Endothelial cell of umbilical vein (primary cell): ENCODE data around the gene ZNF3. TPM values are rescaled to one million over a fixed set of nuclear protein-coding genes. Genes with fewer than 3 reads are reported as not detected.

Experiments
- BruUV-seq: library from RNA; stranded (reverse); fragments of 400-500 nt; replicated peaks from 2 replicates; lab custom pipeline; 2021; lab: Mats Ljungman, UMichigan
- CTCF ChIA-PET: fragments of 300-600, 350-600 bp; sonication (Branson Sonifier 250); formaldehyde crosslinking; loops from one replicate; lab custom pipeline; 2021; ENCODE audit warnings: antibody characterized with exemption, inconsistent platforms; lab: Charles Lee
- POLR2A ChIA-PET: fragments of 300-600, 350-600 bp; sonication (Branson Sonifier 250); formaldehyde crosslinking; loops from one replicate; lab custom pipeline; 2021; ENCODE audit warnings: antibody characterized with exemption, inconsistent platforms; lab: Charles Lee
- DNase-seq: peaks from one replicate; pipeline ENCODE4 v3.0.0-alpha.2; 2011; ENCODE audit warnings: low read depth, low spot score
- FAIRE-seq: peaks from 2 replicates; lab custom pipeline; 2011; peaks lifted over from hg19 to GRCh38; lab: Jason Lieb, UNC
- H2AFZ ChIP-seq: 2 replicates; pipeline ENCODE4 v1.6.0; 2012; ENCODE audit warnings: low read depth, low read length, control low read depth, inconsistent platforms
- H3K27ac ChIP-seq: 2 replicates; pipeline ENCODE4 v1.5.1; 2011; ENCODE audit warnings: low read depth, mild to moderate bottlenecking, control low read depth, low read length, moderate library complexity; ENCODE audit not compliant: insufficient read depth
- H3K27me3 ChIP-seq, 2 experiments: 2 replicates each; pipeline versions ENCODE4 v1.6.0 to v1.6.1; 2011; ENCODE audit warnings: low read length in 2 of 2, mixed read lengths in 1 of 2; ENCODE audit not compliant: control insufficient read depth in 2 of 2, insufficient read depth in 2 of 2
- H3K36me3 ChIP-seq, 2 experiments: 2 replicates in 1 of 2; 3 replicates in 1 of 2; pipeline ENCODE4 v1.5.1; 2011; ENCODE audit warnings: low read length in 2 of 2, mild to moderate bottlenecking in 1 of 2, moderate library complexity in 1 of 2; ENCODE audit not compliant: control insufficient read depth in 2 of 2, insufficient read depth in 2 of 2; ENCODE audit errors: extremely low read depth in 1 of 2
- H3K4me1 ChIP-seq: 3 replicates; pipeline ENCODE4 v1.5.1; 2011; ENCODE audit warnings: mild to moderate bottlenecking, low read length; ENCODE audit not compliant: control insufficient read depth, insufficient read depth; ENCODE audit errors: extremely low read depth
- H3K4me2 ChIP-seq: 2 replicates; pipeline ENCODE4 v1.6.1; 2011; ENCODE audit warnings: low read length, control low read depth, mixed read lengths; ENCODE audit not compliant: insufficient read depth
- H3K4me3 ChIP-seq, 3 experiments: fragments of 200-600 bp in 1 of 3; sonication (generic), shearing (Covaris generic) in 1 of 3; replicated peaks in 1 of 3; 2 replicates each; pipeline ENCODE4 v1.5.1; 2011 to 2016; ENCODE audit warnings: control low read depth in 3 of 3, low read length in 3 of 3, mild to moderate bottlenecking in 2 of 3, inconsistent platforms in 1 of 3, low read depth in 1 of 3, moderate library complexity in 1 of 3; ENCODE audit not compliant: insufficient read depth in 1 of 3
- H3K79me2 ChIP-seq: 2 replicates; pipeline ENCODE4 v1.6.0; 2012; ENCODE audit warnings: low read length, inconsistent platforms; ENCODE audit not compliant: control insufficient read depth, insufficient read depth
- H3K9ac ChIP-seq: replicated peaks from 2 replicates; pipeline ENCODE3; 2011; ENCODE audit warnings: low read length, control low read depth; ENCODE audit not compliant: insufficient read depth; ENCODE audit errors: extremely low read depth
- H3K9me1 ChIP-seq: replicated peaks from 3 replicates; pipeline ENCODE4 v1.6.0; 2011; ENCODE audit warnings: mild to moderate bottlenecking, low read length; ENCODE audit not compliant: control insufficient read depth, insufficient read depth; ENCODE audit errors: extremely low read depth
- H3K9me3 ChIP-seq: replicated peaks from 2 replicates; pipeline ENCODE4 v1.5.1; 2012; ENCODE audit warnings: low read length, inconsistent platforms; ENCODE audit not compliant: control insufficient read depth, insufficient read depth
- H4K20me1 ChIP-seq: replicated peaks from 2 replicates; pipeline ENCODE3; 2011; ENCODE audit warnings: mild to moderate bottlenecking, low read length; ENCODE audit not compliant: control insufficient read depth, insufficient read depth; ENCODE audit errors: extremely low read depth
- EZH2 ChIP-seq: IDR thresholded peaks from 2 replicates; pipeline ENCODE4 v1.6.1; 2012; ENCODE audit warnings: borderline replicate concordance, low read depth, mild to moderate bottlenecking, moderate library complexity, low read length, inconsistent platforms; ENCODE audit not compliant: severe bottlenecking
- FOS ChIP-seq: IDR thresholded peaks from 2 replicates; pipeline ENCODE4 v1.6.1; 2011; ENCODE audit warnings: mild to moderate bottlenecking, low read length, moderate library complexity, borderline replicate concordance; ENCODE audit not compliant: insufficient read depth
- GATA2 ChIP-seq: IDR thresholded peaks from 2 replicates; pipeline ENCODE4 v1.7.0; 2011; ENCODE audit warnings: low read depth, mild to moderate bottlenecking, moderate library complexity, mixed read lengths, low read length; ENCODE audit not compliant: insufficient read length, insufficient read depth
- JUN ChIP-seq: IDR thresholded peaks from 2 replicates; pipeline ENCODE4 v1.6.1; 2011; ENCODE audit warnings: borderline replicate concordance, low read depth; ENCODE audit not compliant: insufficient read length, insufficient read depth
- MYC ChIP-seq: IDR thresholded peaks from one replicate; pipeline ENCODE4 v1.6.1; 2011; ENCODE audit warnings: mild to moderate bottlenecking, low read depth, low read length
- POLR2A ChIP-seq: IDR thresholded peaks from 2 replicates; pipeline ENCODE4 v1.6.1; 2012; ENCODE audit warnings: low read depth, mild to moderate bottlenecking, control low read depth, low read length
- POLR2AphosphoS5 ChIP-seq: IDR thresholded peaks from 2 replicates; pipeline ENCODE4 v1.6.1; 2012; ENCODE audit warnings: low read depth, mild to moderate bottlenecking, control low read depth, low read length, moderate library complexity; ENCODE audit not compliant: insufficient read depth
- dilution Hi-C: fragments of 300-500 bp; cut with MboI; formaldehyde crosslinking; loops from one replicate; pipeline ENCODE4 v1.15.0; 2019; ENCODE audit warnings: low sequenced_read_pairs; ENCODE audit not compliant: extremely low pct_ligation_motif_present
- intact Hi-C: fragments of 100-400 bp; cut with micrococcal nuclease; formaldehyde crosslinking; loops from one replicate; pipeline ENCODE4 v1.10.0; 2022
- polyA plus RNA-seq, 4 experiments: library from polyadenylated mRNA; depleted of rRNA in 3 of 4; stranded (reverse) in 3 of 4; unstranded in 1 of 4; fragments of >200 nt; gene quantifications; 2 replicates each; pipeline versions ENCODE4 v1.2.1 to v1.2.3, GENCODE V29; 2011 to 2012; ENCODE audit warnings: missing spikeins in 1 of 4
- total RNA-seq: library from RNA; stranded (reverse); gene quantifications from 2 replicates; pipeline ENCODE4 v1.2.3, GENCODE V29; 2021
- TF ChIP-seq, protein P1 (sequence below), 2 donors: IDR thresholded peaks; 1 replicate in 1 of 2; 2 replicates in 1 of 2; pipeline ENCODE4 v1.5.1; 2011; ENCODE audit warnings: low read length in 2 of 2, mild to moderate bottlenecking in 2 of 2, moderate library complexity in 2 of 2, control low read depth in 1 of 2, inconsistent platforms in 1 of 2, low read depth in 1 of 2; ENCODE audit not compliant: insufficient read depth in 1 of 2; ENCODE audit errors: extremely low read depth in 1 of 2
- TF ChIP-seq, protein P2 (sequence below): IDR thresholded peaks from 2 replicates; pipeline ENCODE4 v1.6.1; 2011; ENCODE audit not compliant: insufficient read depth, insufficient read length

Gene ZNF3
- total and polyA plus RNA-seq, 2 donors (not counting 3 experiments of a cell fraction or from before 2014, with no cell fraction given) = 21.8 to 30.9 TPM

DNA sequence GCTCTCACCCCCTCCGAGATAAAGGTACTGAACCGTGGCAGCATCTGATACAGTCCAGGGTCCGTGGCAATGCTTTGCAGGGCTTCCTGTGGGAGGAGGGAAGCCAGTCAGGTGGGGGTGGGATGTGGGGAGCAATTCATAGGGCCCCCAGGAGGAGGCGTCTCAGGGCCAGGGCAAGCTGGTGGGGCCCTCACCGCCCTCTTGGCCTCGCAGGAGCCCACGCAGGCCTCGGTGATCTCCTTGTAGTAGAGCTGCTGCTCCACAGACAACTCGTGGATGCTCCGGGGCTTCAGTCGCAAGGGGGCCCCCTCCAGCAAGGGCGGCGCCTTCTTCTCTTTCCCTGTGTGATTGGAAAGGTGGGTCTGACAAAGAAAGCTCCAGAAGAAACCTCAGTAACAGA is 30.4 kb upstream of the ZNF3 start:
- no peak overlapping the region for H3K4me3 ChIP-seq
- H3K4me1 ChIP-seq = no peaks in the 10 kb centered on the region
- no peaks in the 10 kb centered on the region for H4K20me1 ChIP-seq
- H3K79me2 ChIP-seq = no peaks in the 10 kb centered on the region
- BruUV-seq = no TSS peak
- dilution Hi-C loops (no loop called here), intact Hi-C loops (no loop called here)
- H3K9me3 ChIP-seq = no peaks in the 10 kb centered on the region
- no peaks in the 10 kb centered on the region for H3K9me1 ChIP-seq
- FAIRE-seq = no peak
- no peak overlapping the region for H3K9ac ChIP-seq
- TF ChIP-seq EZH2 (no peak), POLR2A (no peak)
- no peak overlapping the region for H3K4me2 ChIP-seq
- no peak overlapping the region for H2AFZ ChIP-seq
- H3K36me3 ChIP-seq = peaks cover 12 to 35% of the 10 kb centered on the region in 2 experiments
- H3K27ac ChIP-seq = no peak overlapping the region
- ChIA-PET POLR2A (no interaction called here), CTCF (no interaction called here)
- no peak for DNase-seq
- no peaks in the 10 kb centered on the region for H3K27me3 ChIP-seq

DNA sequence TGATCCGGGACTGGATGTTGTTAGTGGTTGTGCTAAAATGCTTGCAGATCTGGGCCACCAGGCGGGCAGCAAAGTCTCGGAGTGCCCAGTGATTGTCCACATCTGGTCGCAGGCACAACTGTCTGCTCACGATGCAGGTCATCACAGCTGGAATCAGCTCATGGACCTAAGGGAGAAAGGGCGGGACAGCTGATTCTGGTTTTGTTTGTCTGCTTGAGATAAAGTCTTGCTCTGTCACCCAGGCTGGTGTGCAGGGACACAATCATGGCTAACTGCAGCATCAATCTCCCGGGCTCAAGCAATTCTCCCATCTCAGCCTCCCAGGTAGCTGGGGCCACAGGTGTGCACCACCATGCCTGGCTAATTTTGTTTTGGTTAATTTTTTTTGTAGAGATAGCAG is 29.6 kb upstream of the ZNF3 start:
- dilution Hi-C loops (no loop called here), intact Hi-C loops (no loop called here)
- peaks cover 12 to 41% of the 10 kb centered on the region in 2 experiments for H3K36me3 ChIP-seq
- no peak overlapping the region for H3K4me2 ChIP-seq
- H3K79me2 ChIP-seq = no peaks in the 10 kb centered on the region
- no peak overlapping the region for H3K4me3 ChIP-seq
- no peak overlapping the region for H3K27ac ChIP-seq
- no peaks in the 10 kb centered on the region for H3K27me3 ChIP-seq
- BruUV-seq = no TSS peak
- H3K9me1 ChIP-seq = no peaks in the 10 kb centered on the region
- CTCF ChIA-PET = no interaction called here
- POLR2A ChIA-PET = no interaction called here
- H3K4me1 ChIP-seq = no peaks in the 10 kb centered on the region
- TF ChIP-seq EZH2 (no peak), POLR2A (no peak), GATA2 (no peak), MYC (no peak), FOS (no peak), JUN (no peak), POLR2AphosphoS5 (no peak)
- TF ChIP-seq, protein P1, sequence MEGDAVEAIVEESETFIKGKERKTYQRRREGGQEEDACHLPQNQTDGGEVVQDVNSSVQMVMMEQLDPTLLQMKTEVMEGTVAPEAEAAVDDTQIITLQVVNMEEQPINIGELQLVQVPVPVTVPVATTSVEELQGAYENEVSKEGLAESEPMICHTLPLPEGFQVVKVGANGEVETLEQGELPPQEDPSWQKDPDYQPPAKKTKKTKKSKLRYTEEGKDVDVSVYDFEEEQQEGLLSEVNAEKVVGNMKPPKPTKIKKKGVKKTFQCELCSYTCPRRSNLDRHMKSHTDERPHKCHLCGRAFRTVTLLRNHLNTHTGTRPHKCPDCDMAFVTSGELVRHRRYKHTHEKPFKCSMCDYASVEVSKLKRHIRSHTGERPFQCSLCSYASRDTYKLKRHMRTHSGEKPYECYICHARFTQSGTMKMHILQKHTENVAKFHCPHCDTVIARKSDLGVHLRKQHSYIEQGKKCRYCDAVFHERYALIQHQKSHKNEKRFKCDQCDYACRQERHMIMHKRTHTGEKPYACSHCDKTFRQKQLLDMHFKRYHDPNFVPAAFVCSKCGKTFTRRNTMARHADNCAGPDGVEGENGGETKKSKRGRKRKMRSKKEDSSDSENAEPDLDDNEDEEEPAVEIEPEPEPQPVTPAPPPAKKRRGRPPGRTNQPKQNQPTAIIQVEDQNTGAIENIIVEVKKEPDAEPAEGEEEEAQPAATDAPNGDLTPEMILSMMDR (IDR thresholded peaks at IDR 0.05; ENCODE audit: extremely low read depth in 1 of 2, insufficient read depth in 1 of 2, low read depth in 1 of 2, low read length in 2 of 2) = no peak
- TF ChIP-seq, protein P2, sequence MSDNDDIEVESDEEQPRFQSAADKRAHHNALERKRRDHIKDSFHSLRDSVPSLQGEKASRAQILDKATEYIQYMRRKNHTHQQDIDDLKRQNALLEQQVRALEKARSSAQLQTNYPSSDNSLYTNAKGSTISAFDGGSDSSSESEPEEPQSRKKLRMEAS = no peak
- H3K9ac ChIP-seq = no peak overlapping the region
- no peak overlapping the region for H2AFZ ChIP-seq
- DNase-seq (no peak), FAIRE-seq (no peak)
- H4K20me1 ChIP-seq = no peaks in the 10 kb centered on the region
- H3K9me3 ChIP-seq = no peaks in the 10 kb centered on the region
